Left ventricle myocardium inferior (tissue), 1 donor: ENCODE results near the gene EFCAB7. TPM values are rescaled to one million over a fixed set of nuclear protein-coding genes. Genes with fewer than 3 reads are reported as not detected.

Source experiments
- DNase-seq: peaks from one replicate; pipeline ENCODE4 v3.0.0-alpha.2; 2020
- H3K27ac ChIP-seq: fragments of 200-600 bp; replicated peaks from 2 replicates; pipeline ENCODE4 v1.8.0; 2021
- H3K27me3 ChIP-seq: fragments of 200-600 bp; 2 replicates; pipeline ENCODE4 v1.8.0; 2021; ENCODE audit warnings: low read depth
- H3K36me3 ChIP-seq: fragments of 200-600 bp; 2 replicates; pipeline ENCODE4 v1.8.0; 2021
- H3K4me1 ChIP-seq: fragments of 200-600 bp; 2 replicates; pipeline ENCODE4 v1.8.0; 2021
- H3K4me3 ChIP-seq: fragments of 200-600 bp; 2 replicates; pipeline ENCODE4 v1.8.0; 2021; ENCODE audit warnings: mild to moderate bottlenecking, moderate library complexity
- H3K9me3 ChIP-seq: fragments of 200-600 bp; replicated peaks from 2 replicates; pipeline ENCODE4 v1.8.0; 2021
- CTCF ChIP-seq: fragments of 200-600 bp; IDR thresholded peaks from 2 replicates; pipeline ENCODE4 v1.8.0; 2021; ENCODE audit warnings: antibody characterized with exemption, mild to moderate bottlenecking, borderline replicate concordance
- intact Hi-C: fragments of 100-400 bp; cut with micrococcal nuclease; formaldehyde crosslinking; loops from one replicate; pipeline ENCODE4 v1.11.0; 2022
- total RNA-seq: library from RNA; stranded (reverse); fragmentation: NEBNext Ultra II Directional; extraction: Animal tissue kit (Norgen Biotek cat#: 25700); gene quantifications from one replicate; pipeline ENCODE4 v1.2.1, GENCODE V29; 2021
- donor health status: DM: no; HTN: yes; CAD: no; lungs with severe emphysema.

The EFCAB7 gene
- total RNA-seq, 1 donor from 2014 or later = 8.9 TPM

DNA sequence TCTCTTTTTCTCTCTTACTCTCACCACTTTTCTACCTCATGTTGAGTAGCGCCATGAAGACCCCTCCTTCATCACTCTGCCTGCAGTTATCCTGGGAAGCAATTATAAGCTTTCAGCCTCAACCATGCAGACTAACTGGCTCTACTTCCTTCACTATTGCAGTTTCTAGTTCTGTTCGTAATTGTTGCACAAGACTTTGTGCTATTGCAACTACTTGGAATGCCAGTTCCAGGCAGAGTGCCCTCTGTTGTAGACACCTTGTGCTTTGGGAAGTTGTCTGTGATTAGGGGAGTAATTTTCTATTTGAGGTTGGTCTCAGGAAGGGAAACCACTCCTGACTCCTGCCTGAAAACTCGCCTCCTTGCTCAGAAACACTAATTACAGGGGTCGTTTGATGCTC, 89.2 kb downstream of the EFCAB7 start:
- TF ChIP-seq CTCF = no peak
- Histone ChIP-seq H3K4me1 (peaks cover 63% of the 10 kb centered on the region), H3K9me3 (no peaks in the 10 kb centered on the region), H3K27me3 (no peaks in the 10 kb centered on the region), H3K36me3 (no peaks in the 10 kb centered on the region), H3K27ac (peak overlapping the region; percentile 25), H3K4me3 (no peak overlapping the region)
- intact Hi-C loops = no loop called here
- DNase-seq = no peak

GRCh38 chr1:63612971-63613370, 89.6 kb downstream of the EFCAB7 start:
- Histone ChIP-seq H3K36me3 (no peaks in the 10 kb centered on the region), H3K27ac (peak overlapping the region; percentile 25), H3K4me3 (no peak overlapping the region), H3K9me3 (no peaks in the 10 kb centered on the region), H3K4me1 (peaks cover 59% of the 10 kb centered on the region), H3K27me3 (no peaks in the 10 kb centered on the region)
- no peak for DNase-seq
- intact Hi-C loops = no loop called here
- TF ChIP-seq CTCF = no peak

DNA sequence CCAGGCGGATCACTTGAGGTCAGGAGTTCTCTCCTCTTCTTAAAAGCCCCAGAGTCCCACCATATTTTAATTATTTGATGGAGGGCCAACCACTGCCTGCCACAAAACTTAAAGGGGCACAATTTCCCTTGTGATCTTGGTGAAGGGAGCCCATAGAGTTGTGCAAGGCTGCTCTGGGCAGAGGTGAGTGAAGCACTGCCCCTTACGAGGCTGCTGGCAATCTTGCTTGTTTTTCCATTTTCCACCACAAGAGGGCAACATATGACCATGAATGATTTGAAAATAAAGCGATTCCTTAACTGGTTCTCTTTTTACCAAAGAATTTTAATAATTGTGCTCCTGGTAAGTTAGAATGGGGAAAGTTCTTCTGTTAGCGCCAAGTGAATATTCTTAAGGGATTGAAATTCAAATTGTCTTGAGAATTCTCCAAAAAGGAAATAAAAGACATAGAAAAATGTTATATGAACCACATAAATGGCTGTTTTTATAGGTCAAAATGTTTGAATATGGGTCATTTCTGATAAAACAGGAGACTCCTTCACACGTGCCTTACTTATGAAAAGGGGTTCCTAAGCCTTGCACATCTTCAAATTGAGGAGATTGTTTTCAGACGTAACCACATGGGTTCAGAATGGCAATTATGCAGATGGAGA, 92.6 kb downstream of the EFCAB7 start:
- peaks cover 56% of the 10 kb centered on the region for H3K4me1 ChIP-seq
- intact Hi-C loops = no loop called here
- no peaks in the 10 kb centered on the region for H3K9me3 ChIP-seq
- H3K36me3 ChIP-seq = no peaks in the 10 kb centered on the region
- H3K27me3 ChIP-seq = no peaks in the 10 kb centered on the region
- H3K27ac ChIP-seq = no peak overlapping the region
- no peak overlapping the region for H3K4me3 ChIP-seq
- peak; percentile 82 for TF ChIP-seq CTCF
- no peak for DNase-seq

GRCh38 chr1:63617450-63617849, 94.1 kb downstream of the EFCAB7 start:
- TF ChIP-seq CTCF = no peak
- DNase-seq = no peak
- no peaks in the 10 kb centered on the region for H3K36me3 ChIP-seq
- intact Hi-C loops = no loop called here
- peaks cover 58% of the 10 kb centered on the region for H3K4me1 ChIP-seq
- H3K27me3 ChIP-seq = no peaks in the 10 kb centered on the region
- H3K9me3 ChIP-seq = no peaks in the 10 kb centered on the region
- H3K4me3 ChIP-seq = no peak overlapping the region
- no peak overlapping the region for H3K27ac ChIP-seq

DNA sequence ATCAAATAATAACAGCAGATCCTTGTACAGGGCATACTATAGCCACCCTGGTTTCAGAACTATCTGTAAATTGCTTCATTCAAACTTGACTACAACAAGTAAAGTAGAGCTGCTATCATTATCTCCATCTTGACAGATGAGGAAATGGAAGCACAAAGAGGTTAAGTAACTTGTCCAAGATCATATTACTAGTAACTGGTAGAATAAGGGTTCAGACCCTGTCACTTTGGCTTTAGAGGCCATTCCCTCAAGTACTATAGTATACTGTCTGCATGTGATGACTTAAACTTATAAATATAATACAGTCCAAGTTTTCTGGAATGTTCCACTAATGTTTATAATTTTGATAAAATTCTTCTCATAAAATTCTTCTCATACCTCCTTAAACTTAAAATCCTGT, 94.7 kb downstream of the EFCAB7 start:
- no peaks in the 10 kb centered on the region for H3K27me3 ChIP-seq
- no peaks in the 10 kb centered on the region for H3K9me3 ChIP-seq
- intact Hi-C loops = no loop called here
- H3K27ac ChIP-seq = no peak overlapping the region
- H3K4me3 ChIP-seq = no peak overlapping the region
- peaks cover 58% of the 10 kb centered on the region for H3K4me1 ChIP-seq
- no peaks in the 10 kb centered on the region for H3K36me3 ChIP-seq
- DNase-seq = no peak
- no peak for TF ChIP-seq CTCF
